KMS-11 (cell line): ENCODE measurements around the gene IKZF4.

ENCODE experiments used
- H2AFZ ChIP-seq: fragments of 200-600 bp; sonication (generic); 2 replicates; pipeline ENCODE4 v1.6.1; 2016; ENCODE audit warnings: antibody characterized with exemption, mixed run types, low read depth
- H3K27ac ChIP-seq: fragments of 200-600 bp; sonication (generic); 2 replicates; pipeline ENCODE4 v1.6.1; 2016; ENCODE audit warnings: mild to moderate bottlenecking, mixed run types
- H3K27me3 ChIP-seq: fragments of 200-600 bp; sonication (generic); 2 replicates; pipeline ENCODE4 v1.6.1; 2017; ENCODE audit warnings: mild to moderate bottlenecking, low read depth, mixed run types, moderate library complexity; ENCODE audit not compliant: insufficient read depth
- H3K36me3 ChIP-seq: fragments of 200-600 bp; sonication (generic); 2 replicates; pipeline ENCODE4 v1.6.1; 2017; ENCODE audit warnings: mild to moderate bottlenecking, mixed run types; ENCODE audit not compliant: insufficient read depth
- H3K4me1 ChIP-seq: fragments of 200-600 bp; sonication (generic); 2 replicates; pipeline ENCODE4 v1.6.1; 2016; ENCODE audit warnings: mild to moderate bottlenecking, low read depth, mixed run types; ENCODE audit not compliant: poor library complexity, severe bottlenecking
- H3K4me2 ChIP-seq: fragments of 200-600 bp; sonication (generic); 2 replicates; pipeline ENCODE4 v1.7.0; 2016; ENCODE audit warnings: mild to moderate bottlenecking, mixed run types
- H3K4me3 ChIP-seq: fragments of 200-600 bp; sonication (generic); IDR thresholded peaks from 2 replicates; pipeline ENCODE4 v1.6.1; 2017; ENCODE audit warnings: low read depth, low read length, mixed read lengths; ENCODE audit not compliant: insufficient read depth
- H3K79me2 ChIP-seq: fragments of 200-600 bp; sonication (generic); 2 replicates; pipeline ENCODE4 v1.6.1; 2016; ENCODE audit warnings: low read depth, mixed run types; ENCODE audit not compliant: insufficient read depth
- H3K9ac ChIP-seq: fragments of 200-600 bp; sonication (generic); 2 replicates; pipeline ENCODE4 v1.6.1; 2016; ENCODE audit warnings: mild to moderate bottlenecking, mixed run types
- H4K20me1 ChIP-seq: fragments of 200-600 bp; sonication (generic); 2 replicates; pipeline ENCODE4 v1.6.1; 2016; ENCODE audit warnings: mild to moderate bottlenecking, mixed run types; ENCODE audit not compliant: insufficient read depth
- CTCF ChIP-seq: fragments of 200-600 bp; sonication (generic); conservative IDR thresholded peaks from 2 replicates; pipeline ENCODE4 v1.6.1; 2017; ENCODE audit warnings: low read depth, mild to moderate bottlenecking, antibody characterized with exemption, low read length, moderate library complexity, mixed read lengths

The IKZF4 gene

GRCh38 chr12:56081393-56082347, 60.8 kb downstream of the IKZF4 start:
- H3K4me1 ChIP-seq = peaks cover 13% of the 10 kb centered on the region
- H3K9ac ChIP-seq = no peak overlapping the region
- no peak for TF ChIP-seq CTCF
- H3K36me3 ChIP-seq = no peaks in the 10 kb centered on the region
- H3K79me2 ChIP-seq = no peaks in the 10 kb centered on the region
- H2AFZ ChIP-seq = no peak overlapping the region
- peaks cover 33% of the 10 kb centered on the region; the same call in 1 of the 2 replicates for H3K27me3 ChIP-seq
- H4K20me1 ChIP-seq = no peaks in the 10 kb centered on the region
- H3K4me3 ChIP-seq = no peak overlapping the region
- H3K4me2 ChIP-seq = no peak overlapping the region
- H3K27ac ChIP-seq = no peak overlapping the region

GRCh38 chr12:56082382-56082781, 61.5 kb downstream of the IKZF4 start:
- TF ChIP-seq CTCF = no peak
- peaks cover 33% of the 10 kb centered on the region; the same call in 1 of the 2 replicates for H3K27me3 ChIP-seq
- H3K4me2 ChIP-seq = no peak overlapping the region

GRCh38 chr12:56082967-56083366, 62.1 kb downstream of the IKZF4 start:
- no peak for TF ChIP-seq CTCF
- H3K4me1 ChIP-seq = peaks cover 13% of the 10 kb centered on the region
- no peaks in the 10 kb centered on the region for H3K79me2 ChIP-seq
- no peak overlapping the region for H2AFZ ChIP-seq
- no peak overlapping the region for H3K4me3 ChIP-seq
- no peak overlapping the region for H3K9ac ChIP-seq
- peaks cover 33% of the 10 kb centered on the region; the same call in 1 of the 2 replicates for H3K27me3 ChIP-seq
- no peak overlapping the region for H3K27ac ChIP-seq
- H4K20me1 ChIP-seq = no peaks in the 10 kb centered on the region
- no peaks in the 10 kb centered on the region for H3K36me3 ChIP-seq
- H3K4me2 ChIP-seq = no peak overlapping the region

More at GRCh38 chr12:56082382-56082781, 61.5 kb downstream of the IKZF4 start:
- no peaks in the 10 kb centered on the region for H3K36me3 ChIP-seq
- no peak overlapping the region for H3K27ac ChIP-seq
- no peaks in the 10 kb centered on the region for H3K79me2 ChIP-seq
- no peaks in the 10 kb centered on the region for H4K20me1 ChIP-seq
- H3K9ac ChIP-seq = no peak overlapping the region
- H2AFZ ChIP-seq = no peak overlapping the region
- peaks cover 13% of the 10 kb centered on the region for H3K4me1 ChIP-seq
- no peak overlapping the region for H3K4me3 ChIP-seq

- Histone ChIP-seq H3K9ac (no peak overlapping the region), H3K4me2 (no peak overlapping the region), H3K27ac (no peak overlapping the region), H4K20me1 (no peaks in the 10 kb centered on the region), H2AFZ (no peak overlapping the region), H3K79me2 (no peaks in the 10 kb centered on the region), H3K4me1 (peaks cover 6% of the 10 kb centered on the region), H3K27me3 (peaks cover 32% of the 10 kb centered on the region; the same call in 1 of the 2 replicates), H3K4me3 (no peak overlapping the region), H3K36me3 (no peaks in the 10 kb centered on the region)
- TF ChIP-seq CTCF = peak; percentile 65
Measured at GRCh38 chr12:56084958-56085543, 64.2 kb downstream of the IKZF4 start.
